Measurements from ENCODE around the gene GNL2. TPM values are rescaled to one million over a fixed set of nuclear protein-coding genes. Genes with fewer than 3 reads are reported as not detected.

GNL2 gene
- total and polyA plus RNA-seq, 10 of the 15 experiments (the other 5 are each of a cell fraction or from before 2014, with no cell fraction given): 64.2 to 167 (median 88.2) TPM

DNA sequence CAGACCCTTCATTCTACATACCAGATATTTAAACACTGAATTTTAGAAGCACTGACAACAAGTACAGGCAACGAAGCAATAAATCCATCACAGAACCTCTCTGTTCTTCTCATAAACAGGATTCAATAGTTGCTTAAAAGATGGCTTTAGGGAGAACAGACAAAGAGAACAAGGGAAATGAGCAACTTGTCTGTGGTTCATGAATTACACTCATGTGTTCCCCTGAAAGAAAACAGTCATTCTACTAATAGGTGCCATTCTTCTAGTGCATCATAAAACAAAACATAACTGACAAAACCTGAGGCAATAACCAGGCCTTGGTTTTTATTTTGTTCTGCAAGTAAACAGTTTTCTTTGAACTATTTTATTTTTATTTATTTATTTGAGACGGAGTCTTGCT is 6.8 kb downstream of the GNL2 start:
- no peak overlapping the region for H3K9ac ChIP-seq (ENCODE audit: control insufficient read depth, insufficient read depth, low read length)
- FAIRE-seq: no peak
- SMC1A ChIA-PET (ENCODE audit: uncharacterized antibody, unreplicated experiment): no interaction called here
- TF ChIP-seq RB1 (IDR thresholded peaks at IDR 0.05; ENCODE audit: borderline replicate concordance) (no peak), ATF7 (IDR thresholded peaks at IDR 0.05; ENCODE audit: low read depth) (no peak), WRNIP1 (IDR thresholded peaks at IDR 0.05; ENCODE audit: borderline replicate concordance, low read depth, low read length) (no peak), POLR2AphosphoS5 (IDR thresholded peaks at IDR 0.05; ENCODE audit: low read length) (no peak), SRF (IDR thresholded peaks at IDR 0.05; ENCODE audit: low read depth in 2 of 2, low read length in 2 of 2) (no peak), BCL11A (IDR thresholded peaks at IDR 0.05; ENCODE audit: low read depth, low read length) (no peak), CREM (IDR thresholded peaks at IDR 0.05; ENCODE audit: low read depth) (no peak), ZNF24 (IDR thresholded peaks at IDR 0.05) (no peak), TCF3 (IDR thresholded peaks at IDR 0.05; ENCODE audit: borderline replicate concordance, insufficient read depth, low read depth, low read length) (no peak), BMI1 (IDR thresholded peaks at IDR 0.05; ENCODE audit: borderline replicate concordance) (no peak), YBX1 (IDR thresholded peaks at IDR 0.05) (no peak), CREB1 (IDR thresholded peaks at IDR 0.05; ENCODE audit: low read depth) (no peak), ZNF217 (IDR thresholded peaks at IDR 0.05) (no peak)
- TF ChIP-seq, protein P1, sequence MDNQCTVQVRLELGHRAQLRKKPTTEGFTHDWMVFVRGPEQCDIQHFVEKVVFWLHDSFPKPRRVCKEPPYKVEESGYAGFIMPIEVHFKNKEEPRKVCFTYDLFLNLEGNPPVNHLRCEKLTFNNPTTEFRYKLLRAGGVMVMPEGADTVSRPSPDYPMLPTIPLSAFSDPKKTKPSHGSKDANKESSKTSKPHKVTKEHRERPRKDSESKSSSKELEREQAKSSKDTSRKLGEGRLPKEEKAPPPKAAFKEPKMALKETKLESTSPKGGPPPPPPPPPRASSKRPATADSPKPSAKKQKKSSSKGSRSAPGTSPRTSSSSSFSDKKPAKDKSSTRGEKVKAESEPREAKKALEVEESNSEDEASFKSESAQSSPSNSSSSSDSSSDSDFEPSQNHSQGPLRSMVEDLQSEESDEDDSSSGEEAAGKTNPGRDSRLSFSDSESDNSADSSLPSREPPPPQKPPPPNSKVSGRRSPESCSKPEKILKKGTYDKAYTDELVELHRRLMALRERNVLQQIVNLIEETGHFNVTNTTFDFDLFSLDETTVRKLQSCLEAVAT (IDR thresholded peaks at IDR 0.05): no peak
- TF ChIP-seq, protein P2, sequence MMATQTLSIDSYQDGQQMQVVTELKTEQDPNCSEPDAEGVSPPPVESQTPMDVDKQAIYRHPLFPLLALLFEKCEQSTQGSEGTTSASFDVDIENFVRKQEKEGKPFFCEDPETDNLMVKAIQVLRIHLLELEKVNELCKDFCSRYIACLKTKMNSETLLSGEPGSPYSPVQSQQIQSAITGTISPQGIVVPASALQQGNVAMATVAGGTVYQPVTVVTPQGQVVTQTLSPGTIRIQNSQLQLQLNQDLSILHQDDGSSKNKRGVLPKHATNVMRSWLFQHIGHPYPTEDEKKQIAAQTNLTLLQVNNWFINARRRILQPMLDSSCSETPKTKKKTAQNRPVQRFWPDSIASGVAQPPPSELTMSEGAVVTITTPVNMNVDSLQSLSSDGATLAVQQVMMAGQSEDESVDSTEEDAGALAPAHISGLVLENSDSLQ (IDR thresholded peaks at IDR 0.05): no peak
- TF ChIP-seq, protein P3, sequence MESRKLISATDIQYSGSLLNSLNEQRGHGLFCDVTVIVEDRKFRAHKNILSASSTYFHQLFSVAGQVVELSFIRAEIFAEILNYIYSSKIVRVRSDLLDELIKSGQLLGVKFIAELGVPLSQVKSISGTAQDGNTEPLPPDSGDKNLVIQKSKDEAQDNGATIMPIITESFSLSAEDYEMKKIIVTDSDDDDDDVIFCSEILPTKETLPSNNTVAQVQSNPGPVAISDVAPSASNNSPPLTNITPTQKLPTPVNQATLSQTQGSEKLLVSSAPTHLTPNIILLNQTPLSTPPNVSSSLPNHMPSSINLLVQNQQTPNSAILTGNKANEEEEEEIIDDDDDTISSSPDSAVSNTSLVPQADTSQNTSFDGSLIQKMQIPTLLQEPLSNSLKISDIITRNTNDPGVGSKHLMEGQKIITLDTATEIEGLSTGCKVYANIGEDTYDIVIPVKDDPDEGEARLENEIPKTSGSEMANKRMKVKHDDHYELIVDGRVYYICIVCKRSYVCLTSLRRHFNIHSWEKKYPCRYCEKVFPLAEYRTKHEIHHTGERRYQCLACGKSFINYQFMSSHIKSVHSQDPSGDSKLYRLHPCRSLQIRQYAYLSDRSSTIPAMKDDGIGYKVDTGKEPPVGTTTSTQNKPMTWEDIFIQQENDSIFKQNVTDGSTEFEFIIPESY (IDR thresholded peaks at IDR 0.05): no peak
- TF ChIP-seq, protein P4, sequence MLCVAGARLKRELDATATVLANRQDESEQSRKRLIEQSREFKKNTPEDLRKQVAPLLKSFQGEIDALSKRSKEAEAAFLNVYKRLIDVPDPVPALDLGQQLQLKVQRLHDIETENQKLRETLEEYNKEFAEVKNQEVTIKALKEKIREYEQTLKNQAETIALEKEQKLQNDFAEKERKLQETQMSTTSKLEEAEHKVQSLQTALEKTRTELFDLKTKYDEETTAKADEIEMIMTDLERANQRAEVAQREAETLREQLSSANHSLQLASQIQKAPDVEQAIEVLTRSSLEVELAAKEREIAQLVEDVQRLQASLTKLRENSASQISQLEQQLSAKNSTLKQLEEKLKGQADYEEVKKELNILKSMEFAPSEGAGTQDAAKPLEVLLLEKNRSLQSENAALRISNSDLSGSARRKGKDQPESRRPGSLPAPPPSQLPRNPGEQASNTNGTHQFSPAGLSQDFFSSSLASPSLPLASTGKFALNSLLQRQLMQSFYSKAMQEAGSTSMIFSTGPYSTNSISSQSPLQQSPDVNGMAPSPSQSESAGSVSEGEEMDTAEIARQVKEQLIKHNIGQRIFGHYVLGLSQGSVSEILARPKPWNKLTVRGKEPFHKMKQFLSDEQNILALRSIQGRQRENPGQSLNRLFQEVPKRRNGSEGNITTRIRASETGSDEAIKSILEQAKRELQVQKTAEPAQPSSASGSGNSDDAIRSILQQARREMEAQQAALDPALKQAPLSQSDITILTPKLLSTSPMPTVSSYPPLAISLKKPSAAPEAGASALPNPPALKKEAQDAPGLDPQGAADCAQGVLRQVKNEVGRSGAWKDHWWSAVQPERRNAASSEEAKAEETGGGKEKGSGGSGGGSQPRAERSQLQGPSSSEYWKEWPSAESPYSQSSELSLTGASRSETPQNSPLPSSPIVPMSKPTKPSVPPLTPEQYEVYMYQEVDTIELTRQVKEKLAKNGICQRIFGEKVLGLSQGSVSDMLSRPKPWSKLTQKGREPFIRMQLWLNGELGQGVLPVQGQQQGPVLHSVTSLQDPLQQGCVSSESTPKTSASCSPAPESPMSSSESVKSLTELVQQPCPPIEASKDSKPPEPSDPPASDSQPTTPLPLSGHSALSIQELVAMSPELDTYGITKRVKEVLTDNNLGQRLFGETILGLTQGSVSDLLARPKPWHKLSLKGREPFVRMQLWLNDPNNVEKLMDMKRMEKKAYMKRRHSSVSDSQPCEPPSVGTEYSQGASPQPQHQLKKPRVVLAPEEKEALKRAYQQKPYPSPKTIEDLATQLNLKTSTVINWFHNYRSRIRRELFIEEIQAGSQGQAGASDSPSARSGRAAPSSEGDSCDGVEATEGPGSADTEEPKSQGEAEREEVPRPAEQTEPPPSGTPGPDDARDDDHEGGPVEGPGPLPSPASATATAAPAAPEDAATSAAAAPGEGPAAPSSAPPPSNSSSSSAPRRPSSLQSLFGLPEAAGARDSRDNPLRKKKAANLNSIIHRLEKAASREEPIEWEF (IDR thresholded peaks at IDR 0.05; ENCODE audit: insufficient replicate concordance, low read depth, low read length): no peak

More for the DNA sequence above, 6.8 kb downstream of the GNL2 start:
- no peak overlapping the region for H2AFZ ChIP-seq (ENCODE audit: control insufficient read depth, low read depth, low read length)
- H3K79me2 ChIP-seq (ENCODE audit: control insufficient read depth, insufficient read depth, low read length): peaks cover 10% of the 10 kb centered on the region
- POLR2A ChIA-PET: interaction anchor here (1.3 kb wide), 1 partner anchor 112 kb away, joined by 3 read pairs; no protein-coding TSS in a partner anchor
- 98% methylated on average over 2 of the region's 2 CpGs for WGBS (ENCODE audit: insufficient coverage, insufficient replicate concordance, low lambda C conversion rate, missing lambda C conversion rate)
- peaks cover 0 to 17% of the 10 kb centered on the region in 2 experiments for H3K36me3 ChIP-seq (ENCODE audit: control insufficient read depth in 2 of 2, insufficient read depth in 2 of 2, low read length in 1 of 2)
- CTCF ChIA-PET: no interaction called here
- H3K4me2 ChIP-seq (ENCODE audit: control insufficient read depth, insufficient read depth): no peak overlapping the region
- intact Hi-C loops (cut with micrococcal nuclease; ENCODE audit: unreplicated experiment) (no loop called here), in situ Hi-C loops (cut with MboI) (loop anchor here (25.0 kb wide), 1 partner anchor 398 kb away; the partner anchor contains the start of gene SF3A3)
- H4K20me1 ChIP-seq (ENCODE audit: control insufficient read depth, insufficient read depth): no peaks in the 10 kb centered on the region
- H3K27me3 ChIP-seq (replicated peaks in 1 of 2; ENCODE audit: control insufficient read depth in 2 of 2, insufficient read depth in 2 of 2, low read length in 1 of 2): no peaks in the 10 kb centered on the region
- no peaks in the 10 kb centered on the region; the same call in 1 of the 2 replicates for H3K4me1 ChIP-seq (ENCODE audit: control insufficient read depth, insufficient read depth, low read length)
- no TSS peak for BruUV-seq (replicated peaks)
- RAD21 ChIA-PET (ENCODE audit: unreplicated experiment): no interaction called here
- no peak overlapping the region for H3K4me3 ChIP-seq
- ATAC-seq (no peak), DNase-seq (ENCODE audit: low read depth, low spot score) (no peak)
- no peaks in the 10 kb centered on the region for H3K9me3 ChIP-seq (replicated peaks; ENCODE audit: control insufficient read depth, insufficient read depth, low read length)
- H3K27ac ChIP-seq (ENCODE audit: control insufficient read depth, insufficient read depth): no peak overlapping the region
